Hematopoietic multipotent progenitor cell treated with erythropoietin and hydrocortisone succinate and interleukin-3 and kit ligand, for 8 days (in vitro differentiated cells): ENCODE data around the gene CIITA.

ENCODE experiments used
- DNase-seq: peaks from one replicate; pipeline ENCODE4 v3.0.0-alpha.2; 2015

Gene CIITA

DNA sequence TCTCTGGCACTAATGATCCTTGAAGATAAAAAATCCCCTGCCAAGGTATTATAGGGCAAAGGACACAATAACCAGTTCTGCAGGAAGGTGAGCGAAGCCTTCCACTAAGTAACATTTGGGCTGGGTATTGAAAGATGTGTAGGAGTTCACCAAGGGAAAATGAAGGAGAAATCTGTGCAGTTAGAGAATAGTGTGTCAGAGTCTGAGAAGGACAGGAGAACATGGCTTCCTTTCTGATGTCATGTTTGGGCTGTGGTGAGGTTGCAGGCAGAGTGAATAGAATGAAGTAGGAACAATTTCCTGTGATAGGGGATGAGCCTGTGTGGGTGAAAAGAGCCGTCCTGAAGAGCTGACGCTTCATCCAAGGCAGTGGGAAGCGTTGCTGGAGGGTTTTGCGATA, 24.1 kb upstream of the CIITA start:
- no peak for DNase-seq

DNA sequence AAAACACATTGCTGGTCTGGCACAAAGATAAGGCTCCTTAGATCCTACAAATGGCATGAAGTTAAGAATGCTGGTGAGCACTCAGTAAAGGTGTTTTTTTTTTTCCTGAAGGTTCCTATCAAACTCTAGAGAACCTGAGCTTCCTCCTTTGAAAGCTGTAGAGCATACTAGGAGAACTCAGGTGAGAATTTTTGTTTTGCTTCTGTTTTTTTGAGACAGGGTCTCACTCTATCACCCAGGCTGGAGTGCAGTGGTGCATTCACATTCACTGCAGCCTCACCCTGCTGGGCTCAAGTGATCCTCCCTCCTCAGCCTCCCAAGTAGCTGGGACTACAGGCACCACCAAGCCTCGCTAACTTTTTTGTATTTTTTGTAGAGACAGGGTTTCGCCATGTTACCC, 21.0 kb upstream of the CIITA start:
- no peak for DNase-seq

DNA sequence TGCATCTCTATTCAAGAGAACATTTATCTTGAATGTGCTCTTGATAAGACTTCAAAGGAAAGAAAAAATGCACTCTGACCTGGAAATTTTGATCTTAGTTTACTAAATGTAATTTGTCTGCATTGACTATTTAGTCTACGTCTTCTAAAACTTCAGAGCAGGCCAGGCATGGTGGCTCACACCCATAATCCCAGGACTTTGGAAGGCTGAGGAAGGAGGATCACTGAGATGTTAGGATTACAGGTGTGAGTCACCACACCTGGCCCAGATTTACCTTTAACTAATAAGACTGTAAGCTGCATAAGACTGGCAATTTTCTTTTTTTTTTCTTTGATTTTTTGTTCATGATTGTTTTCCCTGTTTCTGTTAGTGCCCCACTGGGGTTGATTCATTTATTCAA, 18.8 kb upstream of the CIITA start:
- no peak for DNase-seq

DNA sequence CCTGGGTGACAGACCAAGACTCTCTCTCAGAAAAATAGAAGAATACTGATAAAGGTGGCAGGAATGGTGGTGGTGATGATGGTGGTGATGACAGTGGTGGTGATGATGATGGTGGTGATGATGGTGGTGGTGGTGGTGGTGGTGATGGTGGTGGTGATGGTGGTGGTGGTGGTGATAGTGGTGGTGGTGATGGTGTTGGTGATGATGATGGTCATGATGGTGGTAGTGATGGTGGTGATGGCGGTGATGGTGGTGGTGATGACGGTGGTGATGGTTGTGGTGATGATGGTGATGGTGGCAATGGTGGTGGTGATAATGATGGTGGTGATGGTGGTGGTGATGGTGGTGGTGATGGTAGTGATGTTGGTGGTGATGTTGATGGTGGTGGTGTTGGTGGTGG, 18.0 kb upstream of the CIITA start:
- no peak for DNase-seq

DNA sequence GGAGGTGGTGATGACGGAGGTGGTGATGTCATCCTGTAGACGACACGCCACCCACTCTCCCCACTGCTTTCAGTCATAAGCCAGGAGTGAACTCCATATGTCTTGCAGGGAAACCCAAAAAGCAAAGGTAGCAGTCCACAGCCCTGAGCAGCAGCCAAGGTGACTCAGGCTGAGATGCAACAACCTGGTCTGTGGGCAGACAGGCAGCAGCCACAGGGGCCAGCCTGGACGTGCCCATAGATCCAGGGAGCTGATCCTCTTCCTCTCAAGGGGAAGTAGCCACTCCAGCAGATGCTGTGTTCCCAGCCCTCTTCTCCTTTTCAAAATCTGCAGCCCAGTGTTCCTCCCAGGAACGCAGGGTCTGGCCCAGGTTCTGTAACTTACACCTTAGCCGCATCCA, 17.3 kb upstream of the CIITA start:
- no peak for DNase-seq

DNA sequence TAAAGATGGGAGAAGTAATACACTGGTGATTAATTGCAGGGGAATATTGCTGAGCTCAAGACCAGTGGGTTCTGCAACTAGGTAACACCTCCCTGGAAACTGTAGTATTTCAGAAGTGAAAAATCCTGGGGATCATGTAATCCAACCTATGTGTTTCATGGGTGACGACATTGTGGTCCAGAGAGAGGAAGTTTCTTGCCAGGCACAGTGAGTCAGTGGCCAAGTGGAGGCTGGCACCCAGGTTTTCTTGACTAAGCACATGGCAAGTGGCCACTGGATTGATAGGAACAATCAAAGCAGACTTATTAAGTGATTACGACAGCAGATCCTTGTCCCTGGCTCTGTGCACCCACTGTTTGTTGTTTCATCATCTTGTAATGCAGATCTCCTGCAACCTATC, 14.6 kb upstream of the CIITA start:
- DNase-seq, result no peak

DNA sequence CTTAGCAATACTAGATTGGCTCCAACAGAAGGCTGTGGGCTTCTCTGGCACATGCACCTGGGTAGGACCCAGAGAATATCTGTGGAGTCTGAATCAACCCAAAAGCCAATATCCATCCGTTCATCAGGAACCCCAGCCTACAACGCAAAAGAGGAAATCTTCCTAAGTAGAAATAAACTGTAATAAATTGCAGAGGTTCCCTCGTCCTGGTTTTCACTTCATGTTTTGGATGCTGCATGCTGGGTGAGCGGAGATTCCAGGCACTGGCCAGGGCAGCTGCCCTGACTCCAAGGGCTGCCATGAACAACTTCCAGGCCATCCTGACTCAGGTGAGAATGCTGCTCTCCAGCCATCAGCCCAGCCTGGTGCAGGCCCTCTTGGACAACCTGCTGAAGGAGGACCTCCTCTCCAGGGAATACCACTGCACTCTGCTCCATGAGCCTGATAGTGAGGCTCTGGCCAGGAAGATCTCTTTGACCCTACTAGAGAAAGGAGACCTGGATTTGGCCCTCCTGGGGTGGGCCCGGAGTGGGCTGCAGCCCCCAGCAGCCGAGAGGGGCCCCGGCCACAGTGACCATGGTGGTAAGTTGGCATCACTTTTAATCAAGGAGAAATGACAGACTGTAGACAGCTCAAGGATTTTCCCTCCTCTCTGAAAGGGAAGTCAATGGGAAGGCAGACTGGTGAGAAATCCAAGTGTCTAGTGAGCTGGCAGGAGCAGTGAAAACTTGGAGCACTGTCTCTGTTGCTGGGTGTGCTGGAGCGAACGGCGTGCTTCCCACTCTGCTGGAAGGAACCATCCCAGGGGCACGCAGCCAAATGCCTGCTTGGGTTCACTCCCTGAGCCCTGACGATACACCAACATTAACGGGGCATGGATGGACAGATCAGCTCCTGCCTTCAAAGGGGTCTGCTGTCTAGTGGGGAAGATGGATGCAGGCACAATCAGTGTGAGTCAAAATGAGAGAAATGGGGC, 10.7 kb upstream of the CIITA start:
- no peak for DNase-seq

DNA sequence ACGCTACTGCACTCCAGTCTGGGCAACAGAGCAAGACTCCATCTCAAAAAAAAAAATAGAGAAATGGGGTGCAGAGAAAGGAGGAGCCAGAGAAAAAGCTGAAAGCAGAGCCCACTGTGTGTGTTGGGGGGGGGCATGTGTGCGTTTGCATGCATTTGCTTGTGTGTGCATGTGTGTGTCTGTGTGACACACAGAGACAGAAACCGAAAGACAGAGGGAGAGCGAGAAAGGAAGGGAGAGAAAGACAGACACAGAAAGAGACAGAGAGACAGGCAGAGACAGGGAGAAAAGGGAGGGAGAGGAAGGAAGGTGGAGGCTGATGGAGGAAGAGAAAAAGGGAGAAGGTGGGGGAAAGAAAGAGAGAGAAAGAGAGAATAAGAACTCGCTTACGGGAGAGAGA, 9.8 kb upstream of the CIITA start:
- DNase-seq, result no peak

DNA sequence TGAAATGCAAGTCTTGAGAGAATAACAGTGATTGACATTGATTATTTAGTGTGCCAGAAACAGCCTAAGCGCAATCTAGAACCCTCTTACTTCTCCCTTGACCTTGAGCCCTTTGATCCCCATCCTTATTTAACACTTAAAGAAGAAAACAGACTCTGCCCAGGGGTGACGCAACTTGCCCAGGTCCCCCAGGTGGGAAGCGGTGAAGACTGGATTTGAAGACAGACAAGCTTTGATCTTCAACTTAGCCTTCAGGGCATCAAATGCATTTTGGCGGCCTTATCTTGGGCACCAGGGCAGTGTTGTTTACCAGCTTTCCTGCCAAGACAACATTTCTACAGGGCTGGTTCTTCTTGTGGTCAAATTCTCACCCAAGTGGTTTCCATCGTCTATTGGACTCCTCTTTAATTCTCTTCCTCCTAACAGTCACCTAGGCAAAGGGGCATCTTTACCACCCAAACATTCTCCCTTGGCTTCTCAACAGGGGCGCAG, 8.9 kb upstream of the CIITA start:
- DNase-seq, result peak; percentile 37

DNA sequence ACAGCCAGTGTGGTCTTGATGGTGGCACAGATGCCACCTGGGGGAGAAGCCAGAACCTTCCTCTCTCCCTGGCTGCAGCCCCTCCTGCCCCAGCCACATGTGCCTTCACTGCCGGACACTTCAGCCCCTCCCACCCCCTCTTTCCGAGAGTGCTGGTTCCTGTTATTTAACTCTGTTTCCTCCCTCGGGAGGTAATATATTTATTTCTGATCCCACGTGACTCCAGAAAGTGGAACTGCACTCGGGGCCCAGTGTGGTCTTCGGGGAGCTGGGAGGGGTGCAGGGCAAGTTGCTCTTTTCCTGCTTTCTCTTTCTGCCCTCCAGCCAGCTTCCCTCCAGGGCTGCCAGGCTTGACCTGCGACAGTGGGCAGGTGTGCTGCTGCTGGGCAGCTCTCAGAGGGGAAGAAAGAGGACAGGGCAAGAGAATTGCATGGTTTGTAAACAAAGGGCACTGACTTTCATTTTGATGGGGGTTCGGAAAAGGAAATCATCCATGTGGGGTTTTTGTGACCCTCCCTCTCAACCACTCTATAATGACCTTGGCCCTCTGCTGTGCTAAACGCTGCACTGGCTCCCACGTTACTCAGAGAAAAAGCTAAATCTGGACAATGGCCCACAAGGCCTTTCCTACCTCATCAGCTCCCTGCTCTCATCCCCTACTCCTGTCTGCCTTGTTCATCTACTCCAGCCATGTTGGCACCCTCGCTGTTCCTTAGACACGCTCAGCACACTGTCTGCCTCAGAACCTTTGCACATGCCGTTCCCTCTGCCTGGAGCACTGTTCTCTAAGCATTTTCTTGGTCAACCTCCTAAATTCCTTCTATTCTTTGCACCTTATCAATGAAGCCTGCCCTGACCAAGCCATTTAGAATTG, 8.2 kb upstream of the CIITA start:
- DNase-seq, result peak; percentile 27

DNA sequence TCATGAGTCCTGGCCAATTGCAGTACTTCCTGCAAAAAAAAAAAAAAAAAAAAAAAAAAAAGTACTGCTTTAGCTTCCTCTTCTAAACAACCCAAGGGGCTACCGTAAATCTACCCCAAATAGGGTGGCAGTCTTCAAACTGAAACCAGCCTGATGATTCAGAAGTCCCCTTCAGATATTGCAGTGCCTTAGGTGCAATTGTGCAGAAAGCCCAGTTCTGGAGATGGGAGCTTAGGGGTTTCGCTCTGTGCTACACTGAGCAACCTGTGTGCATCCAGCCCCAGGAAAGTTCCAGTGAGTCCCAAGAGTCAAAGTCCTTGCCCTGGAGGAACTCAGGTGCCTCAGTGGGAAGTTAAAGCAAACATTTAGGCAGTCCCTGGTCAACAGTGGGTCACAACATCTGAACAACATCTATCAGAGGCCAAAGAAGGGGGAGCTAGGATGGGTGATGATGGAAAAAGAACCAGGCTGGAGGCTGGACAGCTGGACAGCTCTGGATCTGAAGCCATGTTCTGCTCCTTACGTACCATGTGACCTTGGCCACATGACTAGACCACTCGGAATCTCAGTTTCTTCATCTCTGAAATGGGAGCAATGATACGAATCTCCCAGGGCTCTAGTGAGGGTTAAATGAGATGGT, 6.7 kb upstream of the CIITA start:
- DNase-seq, result no peak

DNA sequence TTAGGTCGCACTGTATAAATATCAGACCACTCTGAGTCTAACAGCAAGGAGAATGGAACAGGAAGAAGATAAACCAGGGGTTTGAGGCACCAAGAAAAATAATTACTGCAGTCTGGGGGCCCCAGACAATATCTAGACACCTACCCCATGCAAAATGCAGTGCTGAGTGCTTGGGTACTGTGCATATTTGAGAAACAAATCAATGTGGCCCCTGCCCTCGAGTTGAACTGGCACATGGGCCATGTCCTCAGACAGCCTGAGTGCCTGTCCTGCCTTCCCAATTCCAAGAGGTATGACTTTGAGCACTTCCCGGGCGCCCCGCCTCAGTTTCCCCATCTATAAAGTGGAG, 6.2 kb upstream of the CIITA start:
- DNase-seq, result no peak

DNA sequence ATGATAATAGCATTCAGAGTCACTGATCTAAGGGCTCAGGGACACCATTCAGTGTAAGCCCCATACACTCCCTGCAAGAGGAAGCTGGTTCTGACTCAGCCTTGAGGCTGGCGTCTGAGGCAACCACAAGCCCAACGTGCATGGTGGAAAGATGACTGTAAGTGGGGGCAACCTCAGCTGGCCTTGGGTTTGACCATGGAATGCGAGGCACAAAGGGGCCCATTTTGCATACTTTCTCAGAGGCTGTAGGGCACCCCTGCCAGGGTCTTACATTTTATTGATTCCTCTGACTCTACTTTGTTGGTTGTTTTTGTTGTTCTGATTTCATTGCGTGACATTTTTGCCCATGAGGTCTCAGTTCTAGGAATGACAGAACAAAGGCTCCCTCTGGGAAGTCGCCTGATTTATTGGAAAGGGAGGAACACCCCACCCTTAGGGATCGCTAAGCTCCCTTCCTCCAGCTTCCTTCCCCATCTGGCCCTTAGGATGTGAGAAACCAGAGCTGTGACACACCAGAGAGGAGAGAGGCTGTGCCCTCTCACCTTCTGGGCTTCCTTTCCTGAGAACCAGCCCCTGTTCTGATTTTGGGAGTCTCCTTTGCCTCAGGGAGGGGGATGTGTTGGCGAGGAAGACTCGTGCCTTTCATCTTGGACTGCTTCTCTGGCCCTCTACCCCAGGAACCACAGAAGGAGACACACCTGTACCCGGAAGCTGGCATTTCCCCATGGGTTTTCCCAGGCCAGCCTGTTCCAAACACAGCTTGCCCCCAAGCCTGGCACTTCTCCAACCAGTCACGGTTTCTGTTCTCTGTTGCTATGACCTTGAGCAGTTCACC, 5.6 kb upstream of the CIITA start:
- DNase-seq, result peak; percentile 45

DNA sequence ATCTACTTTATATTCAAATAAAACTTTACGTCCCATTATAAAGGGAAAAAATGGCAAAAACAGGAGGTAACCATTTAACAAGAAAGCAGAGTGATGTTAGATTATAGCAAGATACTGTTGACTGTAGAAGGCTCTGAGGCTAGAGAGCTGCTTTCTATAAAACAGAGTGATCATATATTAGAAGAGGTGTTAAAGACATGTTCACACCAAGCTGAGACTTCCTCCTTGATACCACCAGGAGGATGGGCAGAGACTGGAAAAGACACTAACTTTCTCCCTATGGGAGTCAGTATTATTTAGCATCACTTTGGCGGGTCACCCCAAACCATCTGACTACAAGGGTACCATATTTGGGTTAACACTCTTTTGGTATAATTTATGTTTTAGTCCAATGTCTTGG, 687 bp upstream of the CIITA start:
- no peak for DNase-seq

DNA sequence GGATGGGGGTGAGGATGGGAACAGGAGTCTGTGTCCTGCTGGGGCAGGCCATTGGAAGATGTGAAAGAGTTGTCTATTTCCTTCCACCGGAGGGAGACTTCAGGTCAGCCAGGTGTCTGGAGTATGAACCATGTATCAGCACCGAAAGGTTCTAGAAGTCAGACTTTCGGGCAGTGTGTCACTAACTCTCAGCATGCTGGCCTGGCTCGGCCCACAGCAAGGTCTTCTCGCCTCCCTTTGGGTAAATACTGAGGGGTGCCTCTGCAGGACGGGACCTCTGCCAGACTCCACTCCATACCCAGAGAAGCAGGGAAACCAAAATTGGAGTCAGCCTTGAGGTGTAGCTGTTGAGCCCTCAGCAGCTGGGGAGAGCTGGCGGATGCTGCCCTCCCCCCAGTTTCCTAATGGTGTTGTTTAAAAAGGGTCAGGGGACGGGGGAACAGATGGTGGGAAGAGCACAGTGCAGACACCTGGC, 507 bp downstream of the CIITA start:
- DNase-seq, result no peak

DNA sequence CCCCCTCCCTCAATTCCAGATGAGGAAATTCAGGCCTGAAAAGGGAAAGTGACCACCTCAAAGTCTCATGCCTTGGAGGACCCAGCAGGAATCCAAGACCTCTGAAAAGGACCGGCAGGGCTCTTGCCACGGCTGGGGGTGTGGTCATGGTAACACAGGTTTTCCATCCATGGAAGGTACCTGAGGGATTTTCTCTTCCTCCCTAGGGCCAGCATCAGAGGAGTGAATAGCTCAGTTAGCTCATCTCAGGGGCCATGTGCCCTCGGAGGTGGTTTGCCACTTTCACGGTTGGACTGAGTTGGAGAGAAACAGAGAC, 1.3 kb downstream of the CIITA start:
- no peak for DNase-seq

DNA sequence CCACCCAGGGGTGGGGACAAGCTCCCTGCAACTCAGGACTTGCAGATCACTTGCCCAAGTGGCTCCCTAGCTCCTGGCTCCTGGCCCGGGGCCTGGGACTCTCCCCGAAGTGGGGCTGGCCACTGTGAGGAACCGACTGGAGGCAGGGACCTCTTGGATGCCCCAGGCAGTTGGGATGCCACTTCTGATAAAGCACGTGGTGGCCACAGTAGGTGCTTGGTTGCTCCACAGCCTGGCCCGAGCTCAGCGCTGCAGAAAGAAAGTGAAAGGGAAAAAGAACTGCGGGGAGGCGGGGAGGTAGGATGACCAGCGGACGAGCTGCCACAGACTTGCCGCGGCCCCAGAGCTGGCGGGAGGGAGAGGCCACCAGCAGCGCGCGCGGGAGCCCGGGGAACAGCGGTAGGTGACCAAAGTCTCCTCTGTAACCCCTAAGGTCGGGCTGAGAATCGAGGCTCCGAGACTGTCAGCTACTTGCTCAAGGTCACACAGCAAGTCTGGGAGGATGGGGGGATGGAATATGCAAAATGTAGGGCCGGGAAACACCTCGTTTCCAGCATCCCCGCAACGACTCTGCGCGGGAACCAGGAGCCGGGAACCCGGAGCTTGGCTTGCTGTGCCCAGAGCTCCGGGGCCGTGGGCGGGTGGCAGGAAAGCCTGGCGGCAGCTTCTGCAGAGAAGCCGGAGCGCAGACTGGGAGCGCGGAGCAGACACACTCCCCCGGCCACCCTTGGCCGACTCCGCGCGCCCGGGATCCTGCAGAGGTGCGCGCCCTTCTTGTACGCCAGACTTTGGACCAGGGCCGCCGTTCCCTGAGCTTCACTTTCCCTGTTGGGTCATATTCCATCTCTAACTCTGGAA, 1.9 kb downstream of the CIITA start:
- peak; percentile 43 for DNase-seq

DNA sequence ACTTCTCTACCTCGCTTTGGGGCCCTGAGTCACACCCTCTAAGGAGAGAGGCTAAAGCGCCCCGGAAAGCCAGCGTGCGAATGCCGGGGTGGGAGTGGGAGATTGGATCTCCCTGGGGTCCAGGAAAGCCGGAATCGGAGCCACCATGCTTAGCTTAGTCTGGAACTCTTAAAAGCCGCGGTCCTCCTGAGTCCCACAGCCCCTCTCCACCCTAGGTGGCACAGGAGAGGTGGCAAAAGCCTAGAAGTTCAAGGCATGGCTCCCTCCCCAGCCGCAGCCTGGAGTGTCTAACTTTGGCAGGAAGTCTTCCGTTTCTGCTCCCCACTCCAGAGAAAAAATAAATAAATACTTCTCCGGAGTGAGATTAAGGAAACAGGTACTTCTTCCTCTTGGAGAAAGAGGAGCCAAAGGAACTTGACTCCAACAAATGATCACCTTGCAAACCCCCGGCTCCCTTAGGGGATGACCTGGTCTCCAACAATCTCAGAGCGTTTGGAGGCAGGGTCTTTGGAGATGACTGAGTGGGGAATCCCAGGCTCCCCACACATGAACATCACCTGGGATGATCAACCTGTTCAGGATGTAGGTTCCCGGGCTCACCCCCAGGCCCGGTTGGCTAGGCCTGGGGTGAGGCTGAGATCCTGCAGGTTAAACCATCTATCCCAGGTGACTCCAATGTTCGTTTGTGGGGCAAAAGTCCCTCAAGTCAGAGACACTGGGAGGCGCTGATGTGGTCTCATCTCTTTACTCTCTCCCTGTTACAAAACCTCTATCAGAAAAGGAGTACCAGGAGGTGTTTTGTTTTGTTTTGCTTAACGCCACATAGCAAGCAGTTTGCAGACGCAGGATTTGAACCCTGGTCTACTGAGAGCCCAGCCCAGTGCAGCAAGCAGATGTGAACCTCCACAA, 2.9 kb downstream of the CIITA start:
- no peak for DNase-seq

DNA sequence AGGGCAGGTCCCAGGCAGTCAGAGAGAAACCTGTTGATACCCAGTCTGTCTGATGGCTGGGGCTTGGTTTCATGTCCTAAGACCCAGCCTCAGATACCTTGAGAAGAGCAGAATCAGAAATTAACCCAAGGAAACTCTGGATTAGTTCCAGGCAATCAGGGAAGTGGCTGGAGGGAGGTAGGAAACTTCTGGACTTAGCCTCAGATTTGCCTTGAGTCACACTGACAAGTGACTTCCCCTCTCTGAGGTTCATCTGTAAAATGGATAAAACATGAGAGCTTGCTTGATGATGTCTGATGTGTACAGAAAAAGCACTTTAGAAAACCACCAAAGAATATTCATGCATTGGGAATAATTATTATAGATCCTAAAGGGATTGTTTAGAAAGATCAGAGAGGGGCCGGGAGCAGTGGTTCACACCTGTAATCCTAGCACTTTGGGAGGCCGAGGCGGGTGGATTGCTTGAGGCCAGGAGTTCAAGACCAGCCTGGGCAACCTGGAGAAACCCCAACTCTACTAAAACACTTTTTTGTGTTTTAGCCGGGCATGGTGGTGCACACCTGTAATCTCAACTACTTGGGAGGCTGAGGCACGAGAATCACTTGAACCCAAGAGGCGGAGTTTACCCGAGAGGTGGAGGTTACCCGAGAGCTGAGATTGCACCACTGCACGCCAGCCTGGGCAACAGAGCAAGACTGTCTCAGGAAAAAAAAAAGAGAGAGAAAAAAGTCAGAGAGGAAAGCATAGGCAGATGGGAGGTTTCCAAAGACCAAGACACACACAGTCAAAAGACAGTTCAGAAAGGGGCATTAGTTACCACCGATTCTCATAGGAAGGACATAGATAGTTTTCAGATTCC, 3.8 kb downstream of the CIITA start:
- DNase-seq, result no peak
